GM18505 (cell line): ENCODE results near the gene HDAC7.

Experiments
- ATAC-seq: cut with Tn5 transposase; IDR thresholded peaks from one replicate; pipeline ENCODE4 v1.9.1; 2021; ENCODE audit not compliant: unreplicated experiment
- POLR2A ChIP-seq: IDR thresholded peaks from 4 replicates; pipeline ENCODE4 v1.6.1; 2011; ENCODE audit warnings: borderline replicate concordance; ENCODE audit not compliant: insufficient read depth, insufficient read length; ENCODE audit errors: extremely low read depth

HDAC7 gene

GRCh38 chr12:47795121-47795813 is 24.4 kb downstream of the HDAC7 start:
- TF ChIP-seq POLR2A: no peak
- no peak for ATAC-seq

GRCh38 chr12:47794679-47795078 is 25.0 kb downstream of the HDAC7 start:
- ATAC-seq: no peak
- no peak for TF ChIP-seq POLR2A

GRCh38 chr12:47793015-47793681 is 26.6 kb downstream of the HDAC7 start:
- ATAC-seq: no peak
- TF ChIP-seq POLR2A: no peak

- no peak for ATAC-seq
- no peak for TF ChIP-seq POLR2A
These were observed 27.8 kb downstream of the HDAC7 start for GRCh38 chr12:47791874-47792273.

- no peak for ATAC-seq
- no peak for TF ChIP-seq POLR2A
These were observed 28.4 kb downstream of the HDAC7 start for GRCh38 chr12:47791351-47791746.

GRCh38 chr12:47790676-47791350 is 28.9 kb downstream of the HDAC7 start:
- ATAC-seq: no peak
- TF ChIP-seq POLR2A: no peak

- no peak for TF ChIP-seq POLR2A
- no peak for ATAC-seq
These were observed 29.8 kb downstream of the HDAC7 start for GRCh38 chr12:47789712-47790489.

GRCh38 chr12:47789141-47789540 is 30.6 kb downstream of the HDAC7 start:
- ATAC-seq: no peak
- no peak for TF ChIP-seq POLR2A

- no peak for ATAC-seq
- no peak for TF ChIP-seq POLR2A
These were observed 31.9 kb downstream of the HDAC7 start for GRCh38 chr12:47787596-47788319.

- no peak for TF ChIP-seq POLR2A
- ATAC-seq: no peak
These were observed 32.9 kb downstream of the HDAC7 start for GRCh38 chr12:47786662-47787280.

GRCh38 chr12:47785887-47786661 is 33.6 kb downstream of the HDAC7 start:
- no peak for TF ChIP-seq POLR2A
- no peak for ATAC-seq

GRCh38 chr12:47785036-47785886 is 34.4 kb downstream of the HDAC7 start:
- ATAC-seq: no peak

More at GRCh38 chr12:47785036-47785886, 34.4 kb downstream of the HDAC7 start:
- no peak for TF ChIP-seq POLR2A
